Raji (cell line): Measurements from ENCODE around the gene FAM107B.

ENCODE experiments used
- POLR2A ChIP-seq: IDR thresholded peaks from 2 replicates; pipeline ENCODE4 v1.6.1; 2011; ENCODE audit warnings: low read depth, low read length, control low read depth; ENCODE audit not compliant: insufficient read depth

Gene FAM107B

GRCh38 chr10:14549496-14549895, 225.2 kb downstream of the FAM107B start:
- TF ChIP-seq POLR2A: no peak

- no peak for TF ChIP-seq POLR2A
Measured at GRCh38 chr10:14548970-14549369, 225.7 kb downstream of the FAM107B start.

GRCh38 chr10:14548474-14548873, 226.2 kb downstream of the FAM107B start:
- no peak for TF ChIP-seq POLR2A

DNA sequence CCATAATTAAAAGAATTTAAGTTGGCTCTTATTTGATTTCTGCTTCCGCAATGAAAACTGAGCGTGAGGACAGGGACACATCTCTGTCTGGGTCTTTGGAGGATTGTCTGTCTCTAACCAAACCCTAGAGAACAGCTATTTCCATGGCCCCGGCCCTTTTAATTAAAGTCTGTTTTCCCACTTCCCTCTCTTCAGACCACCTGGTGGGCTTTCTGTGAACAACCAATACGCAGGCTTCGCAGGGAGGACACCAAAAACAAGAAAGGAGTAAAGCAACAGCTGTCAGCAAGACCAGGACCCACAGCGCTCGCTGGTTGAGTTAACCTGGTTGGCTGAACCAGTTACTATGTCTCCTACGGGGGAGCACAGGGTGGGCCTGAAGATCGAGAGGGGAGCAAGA, 226.9 kb downstream of the FAM107B start:
- no peak for TF ChIP-seq POLR2A

DNA sequence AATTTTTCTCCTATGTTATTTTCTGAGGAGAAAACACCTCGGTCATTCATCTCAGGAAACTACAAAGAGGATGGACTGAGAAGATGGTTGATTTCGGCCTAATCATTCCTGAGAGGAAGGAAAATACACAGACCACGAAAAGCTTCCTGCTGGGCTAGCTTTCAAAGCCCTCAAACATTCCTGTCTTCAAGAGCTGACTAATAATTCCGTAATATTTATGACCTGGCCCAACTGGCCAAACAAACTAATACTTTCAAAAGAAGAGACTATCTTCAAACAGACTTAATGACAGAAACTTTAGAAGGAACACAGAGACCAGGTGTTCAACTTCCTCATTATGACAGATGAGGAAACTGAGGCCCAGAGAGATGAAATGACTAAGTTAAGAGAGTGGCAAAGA, 228.9 kb downstream of the FAM107B start:
- TF ChIP-seq POLR2A: no peak

DNA sequence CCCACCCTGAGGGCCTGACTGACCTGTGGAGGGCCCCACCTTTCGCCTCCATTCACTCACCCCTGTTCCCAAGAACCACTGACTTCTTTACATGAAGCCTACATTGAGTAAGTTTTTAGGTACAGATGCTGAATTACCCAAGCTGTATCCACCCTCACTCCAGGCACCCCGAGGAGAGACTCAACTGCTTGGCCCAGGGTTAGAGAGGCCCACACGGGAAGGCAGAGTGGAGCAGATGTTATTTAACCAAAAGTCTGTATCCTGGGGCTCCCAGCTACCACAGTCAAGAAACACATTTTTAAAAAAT, 230.8 kb downstream of the FAM107B start:
- TF ChIP-seq POLR2A: no peak

DNA sequence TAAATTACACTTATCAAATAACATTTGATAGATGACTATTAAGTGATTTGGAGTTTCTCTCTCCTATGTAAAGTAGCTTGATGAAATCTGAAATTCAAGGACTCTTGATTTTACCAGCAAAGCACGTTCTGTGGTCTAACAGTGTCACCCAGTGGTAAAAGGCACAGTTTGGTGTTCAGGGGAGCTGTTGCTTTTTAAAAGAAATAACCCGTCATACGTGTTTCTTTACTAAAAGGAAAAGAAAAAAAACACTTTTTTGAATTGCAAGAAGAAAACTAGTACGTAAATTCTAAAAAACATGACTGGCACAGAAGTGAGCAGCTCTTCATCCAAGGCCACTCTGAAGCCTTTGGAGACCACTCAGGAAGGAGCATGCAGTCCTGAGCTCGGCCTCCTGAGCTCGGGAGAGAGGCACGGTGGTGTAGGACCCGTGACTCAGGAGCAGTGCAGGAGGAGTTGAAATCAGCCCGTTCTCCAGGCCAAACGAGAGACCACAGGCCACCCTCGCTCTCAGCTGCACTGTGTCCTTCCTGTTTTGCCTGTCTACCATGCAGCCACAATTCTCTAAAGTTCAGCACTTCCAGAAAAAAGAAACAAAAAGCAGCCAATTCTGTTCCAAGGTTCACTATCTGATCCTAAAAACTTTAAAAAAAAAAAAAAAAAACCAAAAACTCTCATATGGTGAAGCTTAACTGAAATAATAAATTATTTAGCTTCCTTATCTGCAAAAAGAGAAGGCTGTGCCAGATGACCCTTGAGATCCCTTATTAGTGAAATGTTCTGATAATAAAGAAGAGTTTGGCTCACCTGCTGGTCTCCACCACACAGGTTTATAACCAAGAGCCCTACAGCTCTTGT, 231.4 kb downstream of the FAM107B start:
- TF ChIP-seq POLR2A: no peak

DNA sequence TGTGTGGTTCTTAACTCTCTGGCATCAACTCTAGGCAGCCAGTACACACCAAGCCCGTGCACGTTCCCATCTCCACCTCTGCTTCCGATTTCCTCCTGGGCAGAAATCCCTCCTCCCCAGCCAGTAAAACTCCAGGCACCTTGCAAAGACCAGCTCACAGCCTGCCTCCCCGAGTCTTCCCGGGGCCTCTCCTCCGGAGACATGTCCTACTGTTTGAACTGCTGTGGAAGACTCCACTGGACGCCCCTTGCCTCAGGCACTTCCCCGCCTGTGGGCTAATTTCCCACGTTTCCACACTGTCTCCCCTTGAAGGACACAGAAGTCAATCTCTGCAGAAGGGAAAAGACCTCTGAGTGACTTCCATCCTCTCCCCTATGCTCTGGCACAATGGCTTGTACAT, 233.3 kb downstream of the FAM107B start:
- no peak for TF ChIP-seq POLR2A

DNA sequence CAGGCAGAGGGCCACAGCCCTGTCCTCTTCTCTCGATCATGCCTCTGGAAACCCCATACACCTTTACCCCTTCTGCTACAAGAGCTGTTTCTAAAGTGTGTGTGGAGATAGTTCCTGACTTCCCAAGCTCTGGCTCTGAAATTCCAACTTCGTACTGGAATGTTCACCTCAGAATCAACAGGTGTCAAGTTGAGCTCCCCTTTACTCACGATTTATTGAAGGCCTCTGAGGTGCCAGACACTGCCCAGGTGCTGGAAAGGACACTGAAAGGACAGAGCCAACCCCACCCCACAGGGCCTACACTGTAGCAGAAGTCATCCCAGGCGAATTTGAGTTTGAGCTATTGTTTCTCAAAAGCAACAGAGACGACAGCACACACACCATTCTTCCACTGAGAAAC, 234.1 kb downstream of the FAM107B start:
- TF ChIP-seq POLR2A: no peak

DNA sequence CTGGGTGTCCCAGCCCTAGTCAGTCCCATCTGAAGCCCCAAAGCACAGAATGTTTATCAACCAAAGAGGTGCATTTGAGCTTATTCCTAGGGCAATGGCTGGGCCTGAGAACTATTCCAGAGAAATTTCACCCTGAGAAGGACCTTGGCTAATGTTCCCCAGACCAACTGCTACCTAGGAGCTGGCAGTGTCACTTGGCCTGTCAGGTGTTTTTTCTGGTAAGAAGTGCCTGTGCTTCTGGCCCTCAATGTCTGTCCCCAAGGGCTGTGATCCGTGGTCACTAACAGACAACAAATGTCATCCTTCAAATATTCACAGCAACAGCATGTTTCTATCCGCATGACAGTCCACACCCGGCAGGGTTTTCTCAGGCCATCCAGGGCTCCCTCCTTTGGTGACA, 234.6 kb downstream of the FAM107B start:
- TF ChIP-seq POLR2A: no peak

GRCh38 chr10:14539176-14539575, 235.5 kb downstream of the FAM107B start:
- TF ChIP-seq POLR2A: no peak

DNA sequence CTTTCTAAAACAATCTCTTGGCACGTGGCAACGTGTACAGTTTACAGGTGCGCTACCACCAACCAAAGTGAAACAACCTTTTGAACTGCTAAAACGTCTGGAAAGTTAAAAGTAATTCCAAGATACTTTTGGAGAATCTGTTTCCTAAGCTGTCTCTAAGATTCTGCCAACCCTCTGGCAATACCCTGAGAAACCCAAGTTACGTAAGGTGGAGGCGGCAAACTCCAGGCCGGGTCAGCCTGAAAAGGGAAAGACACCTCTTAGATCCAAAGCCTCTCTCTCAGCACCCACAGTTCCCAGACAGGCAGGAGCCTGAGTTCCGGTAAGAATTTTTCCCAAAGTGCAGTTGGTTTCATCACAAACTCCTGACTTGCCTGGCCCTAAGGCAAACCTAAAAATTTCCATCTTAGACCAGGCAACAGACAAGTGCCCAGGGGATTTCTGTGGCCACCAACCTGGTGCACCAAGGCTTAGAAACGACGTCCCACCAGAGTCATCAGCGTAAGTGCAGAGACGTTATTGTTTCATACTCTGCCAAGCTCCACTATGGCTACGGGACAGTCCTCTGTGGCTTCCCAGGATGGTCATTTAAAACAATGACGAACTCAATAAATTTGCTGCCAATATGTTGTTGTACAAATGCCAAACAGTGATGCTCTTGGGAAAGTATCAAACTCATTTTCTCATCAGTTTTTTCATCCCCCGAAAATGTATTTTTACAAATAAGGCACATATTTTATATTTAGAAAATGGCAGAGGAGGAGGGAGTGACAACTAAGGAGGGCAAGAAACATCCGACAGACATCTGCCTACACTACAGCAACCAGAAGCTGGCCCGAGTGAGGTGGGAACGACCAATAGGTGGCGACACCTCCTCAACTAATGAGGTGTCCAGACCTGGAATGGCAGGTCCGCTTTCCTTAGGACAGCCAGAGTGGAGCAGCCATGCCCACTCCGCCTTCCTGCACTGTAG, 238.2 kb downstream of the FAM107B start:
- no peak for TF ChIP-seq POLR2A

- no peak for TF ChIP-seq POLR2A
Measured at GRCh38 chr10:14535457-14536130, 239.1 kb downstream of the FAM107B start.

DNA sequence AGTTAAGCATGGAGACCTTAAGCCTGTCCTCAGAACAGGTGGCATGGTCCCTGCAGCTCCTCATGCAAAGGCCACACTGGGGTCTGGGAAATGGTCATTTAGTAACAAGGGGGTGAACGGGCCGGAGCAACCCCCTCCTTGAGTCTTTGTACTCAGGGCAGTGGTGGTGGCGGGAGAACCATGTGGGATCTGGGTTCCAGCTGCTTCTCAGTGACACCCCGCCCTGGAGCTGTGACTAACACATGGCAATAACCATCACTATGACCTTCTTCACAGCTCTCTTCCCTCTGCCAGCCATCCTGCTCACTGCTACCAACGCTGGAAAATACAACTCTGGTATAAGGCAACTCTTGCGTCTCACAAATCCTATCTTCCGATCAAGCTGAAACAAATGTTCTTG, 240.5 kb downstream of the FAM107B start:
- no peak for TF ChIP-seq POLR2A

GRCh38 chr10:14533295-14533694, 241.4 kb downstream of the FAM107B start:
- no peak for TF ChIP-seq POLR2A
